NCI-H2107 (cell line): ENCODE results near the gene SLC16A11.
"Not testable (repeated sequence)": the region's sequence is repeated elsewhere in the genome, so short reads cannot be mapped to it uniquely, and the experiment has no call there.

Experiments
- DNase-seq: peaks from one replicate; lab custom pipeline; 2025; lab: John Stamatoyannopoulos, UW

The SLC16A11 gene, protein sequence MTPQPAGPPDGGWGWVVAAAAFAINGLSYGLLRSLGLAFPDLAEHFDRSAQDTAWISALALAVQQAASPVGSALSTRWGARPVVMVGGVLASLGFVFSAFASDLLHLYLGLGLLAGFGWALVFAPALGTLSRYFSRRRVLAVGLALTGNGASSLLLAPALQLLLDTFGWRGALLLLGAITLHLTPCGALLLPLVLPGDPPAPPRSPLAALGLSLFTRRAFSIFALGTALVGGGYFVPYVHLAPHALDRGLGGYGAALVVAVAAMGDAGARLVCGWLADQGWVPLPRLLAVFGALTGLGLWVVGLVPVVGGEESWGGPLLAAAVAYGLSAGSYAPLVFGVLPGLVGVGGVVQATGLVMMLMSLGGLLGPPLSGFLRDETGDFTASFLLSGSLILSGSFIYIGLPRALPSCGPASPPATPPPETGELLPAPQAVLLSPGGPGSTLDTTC

GRCh38 chr17:7043497-7044198, at the start of gene SLC16A11:
Gene SLC16A11 (minus strand): TSS chr17:7044092. CDS start chr17:7043513, 579 bp downstream.
- peak; percentile 64 for DNase-seq

GRCh38 chr17:7091311-7092005, 47.6 kb upstream of the SLC16A11 start:
- DNase-seq, result not testable (repeated sequence)

DNA sequence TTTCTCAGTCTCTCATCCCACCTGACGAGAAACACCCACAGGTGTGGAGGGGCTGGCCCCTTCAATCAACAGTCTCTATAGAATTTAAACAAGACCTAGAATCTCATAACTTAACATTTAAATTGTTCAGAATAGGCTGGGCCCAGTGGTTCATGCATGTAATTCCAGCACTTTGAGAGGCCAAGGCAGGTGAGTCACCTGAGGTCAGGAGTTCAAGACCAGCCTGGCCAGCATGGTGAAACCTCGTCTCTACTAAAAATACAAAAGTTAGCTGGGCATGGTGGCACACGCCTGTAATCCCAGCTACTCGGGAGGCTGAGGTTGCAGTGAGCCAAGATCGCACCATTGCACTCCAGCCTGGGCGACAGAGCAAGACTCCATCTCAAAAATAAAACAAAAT, 45.7 kb upstream of the SLC16A11 start:
- DNase-seq, result not testable (repeated sequence)

- not testable (repeated sequence) for DNase-seq
Observed at GRCh38 chr17:7088442-7088841, 44.5 kb upstream of the SLC16A11 start.

- DNase-seq, result no peak
Observed at GRCh38 chr17:7084088-7084487, 40.2 kb upstream of the SLC16A11 start.

DNA sequence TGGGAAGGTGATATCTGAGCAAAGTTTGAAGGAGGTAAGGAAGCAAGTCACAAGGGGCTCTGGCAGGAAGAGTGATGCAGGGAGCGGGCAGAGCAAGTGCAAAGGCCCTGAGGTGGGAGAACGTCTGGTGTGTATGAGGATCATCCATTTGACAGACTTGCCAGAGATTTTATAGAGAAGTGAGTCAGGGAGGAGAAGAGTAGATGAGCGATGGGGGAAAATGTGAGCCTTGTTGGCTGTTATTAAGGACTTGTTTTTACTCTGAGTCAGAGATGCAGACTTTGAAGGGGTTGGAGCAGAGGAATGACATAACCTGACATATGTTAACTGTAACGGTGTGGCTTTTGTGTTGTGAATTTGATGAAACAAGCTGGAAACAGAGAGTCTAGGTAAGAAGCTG, 39.7 kb upstream of the SLC16A11 start:
- DNase-seq, result no peak

- no peak for DNase-seq
Observed at GRCh38 chr17:7081341-7082062, 37.6 kb upstream of the SLC16A11 start.

GRCh38 chr17:7080456-7081041, 36.7 kb upstream of the SLC16A11 start:
- DNase-seq, result no peak

DNA sequence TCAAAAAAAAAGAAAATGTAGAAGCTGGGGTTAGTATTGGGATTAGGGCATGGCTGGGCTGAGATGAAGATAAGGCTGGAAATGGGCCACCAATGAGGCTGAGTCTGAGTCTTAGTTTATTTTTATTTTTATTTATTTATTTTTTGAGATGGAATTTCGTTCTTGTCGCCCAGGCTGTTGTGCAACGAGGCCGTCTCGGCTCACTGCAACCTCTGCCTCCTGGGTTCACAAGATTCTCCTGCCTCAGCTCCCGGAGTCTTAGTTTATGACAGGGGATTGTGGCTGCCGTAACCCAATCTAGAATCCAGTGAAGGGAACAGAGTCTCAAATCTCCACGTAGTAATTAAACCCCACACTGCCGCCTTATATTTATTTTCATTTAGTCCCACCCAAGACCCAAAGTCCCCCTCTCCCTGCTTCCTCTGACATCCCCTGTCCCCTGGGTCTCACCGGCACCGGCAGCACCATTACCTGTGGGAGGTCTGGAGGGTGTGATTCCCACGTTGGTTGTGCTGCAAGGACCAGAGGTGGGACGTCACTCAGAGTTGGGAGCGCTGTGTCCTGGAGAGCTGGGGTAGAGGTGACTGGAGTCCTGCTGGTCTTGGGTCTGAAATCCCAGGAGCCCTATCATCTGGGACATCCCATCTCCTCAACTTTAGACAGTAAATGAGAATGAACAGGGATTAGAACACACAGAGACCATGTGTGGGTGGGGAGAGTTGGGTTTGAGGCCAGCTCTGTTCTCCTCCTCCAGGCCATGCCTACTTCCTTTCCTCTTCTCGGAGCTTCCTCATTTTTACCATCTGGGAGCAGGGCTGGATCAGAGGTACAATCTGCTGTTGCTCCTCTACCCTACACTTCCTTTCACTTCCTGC, 35.9 kb upstream of the SLC16A11 start, which contains the start of gene CLEC10A:
TSS of gene CLEC10A (minus strand) at position 671 of the 875 bp plus-strand sequence. CDS start 1,439 bp downstream, outside the sequence.
- DNase-seq, result no peak

DNA sequence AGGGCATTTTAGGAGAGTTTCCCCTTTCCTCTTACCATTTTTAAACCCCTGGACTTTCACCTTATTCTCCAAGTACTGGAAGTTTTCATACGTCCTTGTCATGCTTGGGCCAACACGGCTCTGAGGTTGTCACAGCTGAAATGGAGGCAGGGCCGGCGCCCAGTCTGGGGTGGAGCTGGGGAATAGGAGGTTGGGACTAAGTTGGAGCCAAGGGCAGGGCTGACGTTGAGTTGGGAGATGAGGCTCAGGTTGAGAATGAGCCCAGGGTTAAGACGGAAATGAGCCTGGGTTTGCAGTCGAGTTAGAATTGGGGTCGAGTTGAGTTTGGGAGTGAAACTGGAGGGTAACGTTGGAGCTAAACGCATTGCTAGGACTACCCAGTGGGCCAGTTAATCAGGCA, 34.8 kb upstream of the SLC16A11 start:
- no peak for DNase-seq

- no peak for DNase-seq
Observed at GRCh38 chr17:7077911-7078546, 34.1 kb upstream of the SLC16A11 start.

DNA sequence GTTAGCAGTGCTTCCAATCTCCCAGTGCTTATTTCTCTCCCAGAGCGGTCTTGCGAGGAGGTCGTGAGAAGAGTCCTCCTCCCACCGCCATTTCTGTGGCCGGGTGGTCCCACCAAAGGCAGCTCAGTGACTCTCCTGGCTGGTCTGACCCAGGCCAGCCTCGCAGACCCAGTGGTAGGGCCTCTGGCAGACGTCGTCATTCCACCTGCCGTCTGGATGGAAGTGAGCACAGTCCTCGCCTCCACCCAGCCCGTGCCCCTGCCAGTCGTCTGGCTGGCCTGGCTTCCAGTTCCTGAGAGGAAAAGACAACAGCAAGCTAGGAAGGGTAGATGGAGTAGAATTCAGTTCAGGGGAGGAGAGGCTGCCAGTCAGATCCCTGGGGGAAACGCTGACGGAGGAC, 31.0 kb upstream of the SLC16A11 start:
- DNase-seq, result no peak

GRCh38 chr17:7072406-7072805, 28.5 kb upstream of the SLC16A11 start:
- DNase-seq, result no peak

DNA sequence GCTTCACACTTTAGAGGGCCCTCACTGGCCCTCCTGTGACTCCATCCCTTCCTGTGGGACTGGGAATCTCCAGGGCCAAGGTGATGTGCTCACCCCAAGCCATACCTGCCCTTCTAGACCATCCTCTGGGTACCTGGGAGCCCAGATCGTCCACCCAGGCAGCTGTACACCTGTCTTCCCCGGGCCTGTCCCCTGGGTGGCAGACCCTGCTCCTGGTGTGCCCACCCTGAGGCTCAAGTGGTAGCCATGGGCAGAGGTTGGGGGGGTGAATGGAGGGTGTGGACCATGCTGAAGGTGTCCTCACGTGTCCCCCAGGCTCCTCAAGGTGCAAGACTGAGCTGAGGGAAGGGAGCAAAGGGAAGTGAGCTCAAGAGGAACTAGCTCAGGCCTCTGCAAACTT, 26.8 kb upstream of the SLC16A11 start:
- no peak for DNase-seq

DNA sequence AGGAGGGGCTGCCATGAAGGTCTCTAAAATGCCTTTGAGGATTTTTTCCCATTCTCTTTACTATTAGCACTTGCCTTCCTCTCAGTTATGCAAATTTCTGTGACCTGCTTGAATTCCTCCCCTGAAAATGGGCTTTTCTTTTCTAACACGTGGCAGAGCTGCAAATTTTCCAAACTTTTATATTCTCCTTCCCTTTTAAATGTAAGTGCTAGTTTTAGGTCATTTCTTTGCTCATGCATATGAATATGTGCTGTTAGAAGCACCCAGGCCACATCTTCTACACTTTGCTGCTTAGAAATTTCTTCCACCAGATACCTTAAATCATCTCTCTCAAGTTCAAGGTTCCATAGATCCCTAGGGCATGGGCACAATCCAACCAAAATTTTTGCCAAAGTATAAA, 24.4 kb upstream of the SLC16A11 start:
- no peak for DNase-seq

GRCh38 chr17:7067198-7067597, 23.3 kb upstream of the SLC16A11 start:
- no peak for DNase-seq

- DNase-seq, result no peak
Observed at GRCh38 chr17:7064261-7064660, 20.4 kb upstream of the SLC16A11 start.

DNA sequence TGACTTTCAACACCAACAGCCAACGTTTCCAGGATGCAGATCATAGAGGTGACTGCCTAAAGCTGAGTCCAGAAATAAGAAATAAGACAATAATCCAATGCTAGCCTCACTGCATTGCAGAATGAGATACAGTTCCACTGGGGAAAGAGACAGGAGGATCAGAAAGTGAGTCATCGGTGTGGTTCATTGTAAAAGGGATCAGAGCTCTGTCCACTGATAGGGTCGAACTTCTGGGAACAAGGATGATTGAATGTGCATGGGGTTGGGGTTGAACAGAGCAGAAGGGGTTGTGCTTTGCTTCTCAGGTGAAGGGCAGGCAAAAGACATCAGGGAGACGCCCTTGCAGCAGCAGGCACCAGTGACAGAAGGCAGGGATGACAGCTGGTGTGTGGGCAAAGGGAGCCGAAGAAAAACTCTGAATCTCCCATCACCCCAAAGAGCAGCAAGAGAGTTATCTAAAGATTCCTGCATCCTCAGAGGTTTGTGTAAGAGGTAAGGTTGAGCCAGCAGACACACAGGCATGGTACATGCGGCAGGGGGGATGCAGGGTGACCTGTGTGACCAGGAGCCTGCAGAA, 19.7 kb upstream of the SLC16A11 start:
- no peak for DNase-seq

DNA sequence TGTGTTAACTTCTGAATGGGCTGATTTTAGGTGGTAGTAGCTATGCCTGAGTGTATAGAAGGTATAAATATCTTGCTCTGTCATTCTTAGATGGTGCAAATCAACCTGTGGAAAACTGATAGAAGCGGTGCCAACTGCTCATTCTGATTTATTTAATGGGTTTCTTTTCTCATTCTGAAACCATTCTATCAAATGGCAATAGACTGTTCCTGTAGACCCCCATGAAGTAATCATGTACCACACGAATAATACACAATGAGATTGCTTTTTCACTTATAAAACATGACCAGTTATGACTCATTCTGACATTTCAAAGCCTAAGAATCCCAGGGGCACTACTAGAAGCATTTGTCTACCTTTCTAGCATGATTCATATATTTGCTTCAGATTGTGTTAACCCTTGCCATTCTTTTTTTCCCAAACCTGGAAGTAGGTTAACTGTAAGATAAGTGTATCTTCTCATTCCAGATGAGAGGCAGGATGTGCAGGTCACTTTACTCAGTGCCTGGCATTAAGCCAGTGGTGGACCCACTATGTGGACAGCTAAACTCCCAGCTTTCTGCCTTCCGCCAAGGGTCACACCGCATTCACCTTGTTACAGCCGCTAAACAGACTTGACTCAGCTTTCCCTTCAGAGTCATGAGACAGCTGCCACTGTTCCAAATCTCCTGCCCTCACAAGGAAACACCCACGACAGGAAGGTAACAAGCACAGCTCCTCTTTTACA, 16.4 kb upstream of the SLC16A11 start:
- no peak for DNase-seq
